ENCODE results near the gene SLC1A4. TPM values are rescaled to one million over a fixed set of nuclear protein-coding genes. Genes with fewer than 3 reads are reported as not detected.

SLC1A4 gene
- polyA plus RNA-seq, 1 of the 3 experiments (the other 2 are of a cell fraction) = 4.4 TPM

DNA sequence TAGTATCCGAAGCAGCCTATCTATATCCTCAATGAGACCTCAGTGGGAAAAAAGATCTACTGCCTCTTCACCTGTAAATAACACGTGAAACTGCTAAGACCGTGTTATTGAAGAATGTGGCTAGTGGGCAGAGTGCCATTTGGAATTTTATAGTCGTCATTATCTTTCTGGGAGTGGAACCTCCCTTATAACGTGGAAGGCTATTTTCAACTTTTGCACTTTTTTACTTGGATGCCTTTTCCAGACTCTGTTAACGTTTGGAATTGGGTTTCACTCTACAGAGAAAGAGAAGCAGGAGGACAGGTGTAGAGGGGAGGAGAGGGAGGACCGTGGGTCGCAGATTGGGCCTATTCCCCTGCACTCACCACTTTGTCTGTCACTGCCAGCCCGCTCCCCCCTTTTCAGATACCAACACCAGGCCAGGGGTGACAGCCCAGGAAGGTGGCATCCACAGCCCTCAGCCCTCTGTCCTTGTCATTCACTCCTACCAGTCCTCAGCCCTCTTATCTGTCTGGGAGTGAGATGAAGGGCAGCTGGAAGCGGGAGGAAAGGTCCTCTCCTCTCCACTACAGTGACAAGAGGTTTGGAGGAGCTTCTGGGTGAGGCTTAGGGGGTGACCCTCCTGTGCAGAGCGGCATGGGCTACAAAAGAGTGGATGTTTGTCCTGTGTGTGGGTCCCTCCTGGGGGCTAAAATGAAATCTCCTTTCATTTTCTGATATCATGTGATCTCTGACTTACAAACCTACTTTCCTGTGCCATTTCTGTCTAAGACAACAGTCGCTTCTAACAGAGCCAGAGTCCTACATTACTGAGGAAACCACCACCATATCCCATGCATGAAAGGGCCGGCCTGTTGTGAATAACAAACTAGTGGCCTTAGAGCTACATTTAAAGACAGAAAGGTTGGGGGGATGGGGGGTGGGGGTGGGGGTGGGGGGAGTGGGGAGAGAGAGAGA lies 43.1 kb downstream of the SLC1A4 start:
- 86% methylated on average over 12 of the region's 13 CpGs for WGBS (ENCODE audit: low lambda C conversion rate)
- H3K9me3 ChIP-seq = no peaks in the 10 kb centered on the region
- H3K36me3 ChIP-seq (replicated peaks in 1 of 2; ENCODE audit: control insufficient read depth in 1 of 2, insufficient read depth in 2 of 2, low read length in 1 of 2) = no peaks in the 10 kb centered on the region
- no peaks in the 10 kb centered on the region for H3K27me3 ChIP-seq (ENCODE audit: insufficient read depth)
- H3K27ac ChIP-seq (ENCODE audit: low read depth in 2 of 2, low read length in 1 of 2) = no peak overlapping the region
- no peaks in the 10 kb centered on the region for H4K20me1 ChIP-seq (ENCODE audit: insufficient read depth)
- no peak for DNase-seq
- H3K9ac ChIP-seq = no peak overlapping the region
- no peaks in the 10 kb centered on the region for H3K9me2 ChIP-seq
- no peak overlapping the region for H3K4me2 ChIP-seq
- TF ChIP-seq CHD2 (IDR thresholded peaks at IDR 0.05; ENCODE audit: low read length, partially characterized antibody) = no peak
- TF ChIP-seq, protein P1, sequence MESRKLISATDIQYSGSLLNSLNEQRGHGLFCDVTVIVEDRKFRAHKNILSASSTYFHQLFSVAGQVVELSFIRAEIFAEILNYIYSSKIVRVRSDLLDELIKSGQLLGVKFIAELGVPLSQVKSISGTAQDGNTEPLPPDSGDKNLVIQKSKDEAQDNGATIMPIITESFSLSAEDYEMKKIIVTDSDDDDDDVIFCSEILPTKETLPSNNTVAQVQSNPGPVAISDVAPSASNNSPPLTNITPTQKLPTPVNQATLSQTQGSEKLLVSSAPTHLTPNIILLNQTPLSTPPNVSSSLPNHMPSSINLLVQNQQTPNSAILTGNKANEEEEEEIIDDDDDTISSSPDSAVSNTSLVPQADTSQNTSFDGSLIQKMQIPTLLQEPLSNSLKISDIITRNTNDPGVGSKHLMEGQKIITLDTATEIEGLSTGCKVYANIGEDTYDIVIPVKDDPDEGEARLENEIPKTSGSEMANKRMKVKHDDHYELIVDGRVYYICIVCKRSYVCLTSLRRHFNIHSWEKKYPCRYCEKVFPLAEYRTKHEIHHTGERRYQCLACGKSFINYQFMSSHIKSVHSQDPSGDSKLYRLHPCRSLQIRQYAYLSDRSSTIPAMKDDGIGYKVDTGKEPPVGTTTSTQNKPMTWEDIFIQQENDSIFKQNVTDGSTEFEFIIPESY (IDR thresholded peaks at IDR 0.05; ENCODE audit: borderline replicate concordance, low read depth) = no peak
- no peak for TF ChIP-seq MXI1 (IDR thresholded peaks at IDR 0.05; ENCODE audit: low read depth, low read length)
- TF ChIP-seq TAF1 (IDR thresholded peaks at IDR 0.05; ENCODE audit: borderline replicate concordance, low read depth, low read length) = no peak
- TF ChIP-seq SMC3 (IDR thresholded peaks at IDR 0.05; ENCODE audit: low read depth, low read length) = no peak
- no peak for TF ChIP-seq JUND (IDR thresholded peaks at IDR 0.05)
- TF ChIP-seq RAD21 (IDR thresholded peaks at IDR 0.05; ENCODE audit: low read length) = no peak
- TF ChIP-seq, protein P2, sequence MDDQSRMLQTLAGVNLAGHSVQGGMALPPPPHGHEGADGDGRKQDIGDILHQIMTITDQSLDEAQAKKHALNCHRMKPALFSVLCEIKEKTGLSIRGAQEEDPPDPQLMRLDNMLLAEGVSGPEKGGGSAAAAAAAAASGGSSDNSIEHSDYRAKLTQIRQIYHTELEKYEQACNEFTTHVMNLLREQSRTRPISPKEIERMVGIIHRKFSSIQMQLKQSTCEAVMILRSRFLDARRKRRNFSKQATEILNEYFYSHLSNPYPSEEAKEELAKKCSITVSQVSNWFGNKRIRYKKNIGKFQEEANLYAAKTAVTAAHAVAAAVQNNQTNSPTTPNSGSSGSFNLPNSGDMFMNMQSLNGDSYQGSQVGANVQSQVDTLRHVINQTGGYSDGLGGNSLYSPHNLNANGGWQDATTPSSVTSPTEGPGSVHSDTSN (IDR thresholded peaks at IDR 0.05) = no peak
- no peak for TF ChIP-seq TCF12 (IDR thresholded peaks at IDR 0.05)
- no peak for TF ChIP-seq GATA2 (CRISPR knock-in tag; IDR thresholded peaks at IDR 0.05)
- TF ChIP-seq ELF1 (IDR thresholded peaks at IDR 0.05) = no peak
- TF ChIP-seq, protein P3, sequence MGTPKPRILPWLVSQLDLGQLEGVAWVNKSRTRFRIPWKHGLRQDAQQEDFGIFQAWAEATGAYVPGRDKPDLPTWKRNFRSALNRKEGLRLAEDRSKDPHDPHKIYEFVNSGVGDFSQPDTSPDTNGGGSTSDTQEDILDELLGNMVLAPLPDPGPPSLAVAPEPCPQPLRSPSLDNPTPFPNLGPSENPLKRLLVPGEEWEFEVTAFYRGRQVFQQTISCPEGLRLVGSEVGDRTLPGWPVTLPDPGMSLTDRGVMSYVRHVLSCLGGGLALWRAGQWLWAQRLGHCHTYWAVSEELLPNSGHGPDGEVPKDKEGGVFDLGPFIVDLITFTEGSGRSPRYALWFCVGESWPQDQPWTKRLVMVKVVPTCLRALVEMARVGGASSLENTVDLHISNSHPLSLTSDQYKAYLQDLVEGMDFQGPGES (IDR thresholded peaks at IDR 0.05; ENCODE audit: low read depth, low read length) = no peak
- no peak for TF ChIP-seq FOXJ3 (CRISPR knock-in tag; IDR thresholded peaks at IDR 0.05)
- no peak for TF ChIP-seq YY1 (IDR thresholded peaks at IDR 0.05; ENCODE audit: low read depth)
- TF ChIP-seq EP300 (IDR thresholded peaks at IDR 0.05; ENCODE audit: borderline replicate concordance in 1 of 2, low read depth in 1 of 2, low read length in 1 of 2) = no peak
- TF ChIP-seq, protein P4, sequence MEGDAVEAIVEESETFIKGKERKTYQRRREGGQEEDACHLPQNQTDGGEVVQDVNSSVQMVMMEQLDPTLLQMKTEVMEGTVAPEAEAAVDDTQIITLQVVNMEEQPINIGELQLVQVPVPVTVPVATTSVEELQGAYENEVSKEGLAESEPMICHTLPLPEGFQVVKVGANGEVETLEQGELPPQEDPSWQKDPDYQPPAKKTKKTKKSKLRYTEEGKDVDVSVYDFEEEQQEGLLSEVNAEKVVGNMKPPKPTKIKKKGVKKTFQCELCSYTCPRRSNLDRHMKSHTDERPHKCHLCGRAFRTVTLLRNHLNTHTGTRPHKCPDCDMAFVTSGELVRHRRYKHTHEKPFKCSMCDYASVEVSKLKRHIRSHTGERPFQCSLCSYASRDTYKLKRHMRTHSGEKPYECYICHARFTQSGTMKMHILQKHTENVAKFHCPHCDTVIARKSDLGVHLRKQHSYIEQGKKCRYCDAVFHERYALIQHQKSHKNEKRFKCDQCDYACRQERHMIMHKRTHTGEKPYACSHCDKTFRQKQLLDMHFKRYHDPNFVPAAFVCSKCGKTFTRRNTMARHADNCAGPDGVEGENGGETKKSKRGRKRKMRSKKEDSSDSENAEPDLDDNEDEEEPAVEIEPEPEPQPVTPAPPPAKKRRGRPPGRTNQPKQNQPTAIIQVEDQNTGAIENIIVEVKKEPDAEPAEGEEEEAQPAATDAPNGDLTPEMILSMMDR (IDR thresholded peaks at IDR 0.05) = no peak
- H3F3A ChIP-seq (replicated peaks; ENCODE audit: insufficient read depth) = no peaks in the 10 kb centered on the region
- no peaks in the 10 kb centered on the region for H3K79me2 ChIP-seq (ENCODE audit: insufficient read depth)
- ChIA-PET POLR2A (interaction anchor here (0.7 to 0.9 kb wide), 2 partner anchors 24 to 118 kb away, joined by 3 read pairs; partner anchors contain the start of gene CEP68), CTCF (interaction anchor here (0.6 to 13.1 kb wide), 8 partner anchors 8 to 1161 kb away, joined by 3 to 130 read pairs (median 4); no protein-coding TSS in a partner anchor)
- no peak overlapping the region for H2AFZ ChIP-seq (ENCODE audit: low read depth)
- H3K4me3 ChIP-seq (ENCODE audit: low read depth in 2 of 2, low read length in 1 of 2) = no peak overlapping the region
- no peaks in the 10 kb centered on the region for H3K4me1 ChIP-seq (ENCODE audit: control insufficient read depth in 1 of 2, insufficient read depth in 2 of 2, low read depth in 1 of 2, low read length in 1 of 2)

Measured in SK-N-SH (cell line).